SK-N-SH (cell line): Measurements from ENCODE around the gene TBC1D17. TPM values are rescaled to one million over a fixed set of nuclear protein-coding genes. Genes with fewer than 3 reads are reported as not detected.

Experiments used
- CTCF ChIA-PET: fragments of 300-600, 350-600 bp; formaldehyde crosslinking; extraction: SDS; loops from one replicate; lab custom pipeline; 2021; lab: Yijun Ruan, JAX
- POLR2A ChIA-PET: fragments of 350-600 bp; sonication (Branson Sonifier 250); formaldehyde crosslinking; extraction: SDS; loops from one replicate; lab custom pipeline; 2020; ENCODE audit warnings: antibody characterized with exemption, inconsistent platforms; lab: Yijun Ruan, JAX
- DNase-seq: peaks from one replicate; pipeline ENCODE4 v3.0.0; 2012
- H2AFZ ChIP-seq: fragments of 200-600 bp; sonication (generic); 2 replicates; pipeline ENCODE4 v1.8.1; 2016; ENCODE audit warnings: antibody characterized with exemption, mild to moderate bottlenecking, low read depth
- H3F3A ChIP-seq: fragments of 200-600 bp; sonication (generic); replicated peaks from 2 replicates; pipeline ENCODE3; 2016; ENCODE audit warnings: antibody characterized with exemption, mild to moderate bottlenecking; ENCODE audit not compliant: insufficient read depth
- H3K27ac ChIP-seq, 2 experiments: fragments of 200-500 bp in 1 of 2; fragments of 200-600 bp in 1 of 2; sonication (Bioruptor generic) in 1 of 2; sonication (generic), shearing (Covaris generic) in 1 of 2; 2 replicates each; pipeline versions ENCODE4 v1.5.1 to v1.6.1; 2014 to 2016; ENCODE audit warnings: low read depth in 2 of 2, inconsistent platforms in 1 of 2, low read length in 1 of 2, mild to moderate bottlenecking in 1 of 2, mixed read lengths in 1 of 2
- H3K27me3 ChIP-seq: fragments of 200-600 bp; sonication (generic), shearing (Covaris generic); 2 replicates; pipeline ENCODE4 v1.6.1; 2016; ENCODE audit warnings: mixed run types; ENCODE audit not compliant: insufficient read depth
- H3K36me3 ChIP-seq, 2 experiments: fragments of 200-500 bp in 1 of 2; fragments of 200-600 bp in 1 of 2; sonication (Bioruptor generic) in 1 of 2; sonication (generic) in 1 of 2; replicated peaks in 1 of 2; 2 replicates each; pipeline versions ENCODE3 to v1.5.1; 2014 to 2016; ENCODE audit warnings: low read length in 1 of 2, mild to moderate bottlenecking in 1 of 2; ENCODE audit not compliant: insufficient read depth in 2 of 2, control insufficient read depth in 1 of 2
- H3K4me1 ChIP-seq, 2 experiments: fragments of 200-500 bp in 1 of 2; fragments of 200-600 bp in 1 of 2; sonication (Bioruptor generic) in 1 of 2; sonication (generic), shearing (Covaris generic) in 1 of 2; 2 replicates each; pipeline versions ENCODE4 v1.5.1 to v1.6.1; 2014 to 2016; ENCODE audit warnings: low read depth in 1 of 2, low read length in 1 of 2, mixed run types in 1 of 2; ENCODE audit not compliant: insufficient read depth in 2 of 2, control insufficient read depth in 1 of 2
- H3K4me2 ChIP-seq: fragments of 200-600 bp; sonication (generic), shearing (Covaris generic); 2 replicates; pipeline ENCODE4 v1.6.1; 2017; ENCODE audit warnings: mixed run types
- H3K4me3 ChIP-seq, 2 experiments: fragments of 200-500 bp in 1 of 2; fragments of 200-600 bp in 1 of 2; sonication (Bioruptor generic) in 1 of 2; sonication (generic), shearing (Covaris generic) in 1 of 2; 2 replicates each; pipeline versions ENCODE4 v1.5.1 to v1.8.1; 2014 to 2016; ENCODE audit warnings: low read depth in 2 of 2, inconsistent platforms in 1 of 2, low read length in 1 of 2, mild to moderate bottlenecking in 1 of 2, mixed read lengths in 1 of 2, moderate library complexity in 1 of 2
- H3K79me2 ChIP-seq: fragments of 200-600 bp; sonication (generic); 2 replicates; pipeline ENCODE4 v1.8.1; 2017; ENCODE audit warnings: mild to moderate bottlenecking; ENCODE audit not compliant: insufficient read depth
- H3K9ac ChIP-seq: fragments of 200-600 bp; sonication (generic); 2 replicates; pipeline ENCODE4 v1.6.1; 2017; ENCODE audit warnings: mixed run types
- H3K9me2 ChIP-seq: fragments of 200-600 bp; sonication (generic); 2 replicates; pipeline ENCODE4 v1.6.1; 2017; ENCODE audit warnings: mixed run types
- H3K9me3 ChIP-seq: fragments of 200-600 bp; sonication (generic); 2 replicates; pipeline ENCODE4 v1.6.1; 2017; ENCODE audit warnings: mixed run types, mild to moderate bottlenecking, moderate library complexity
- H4K20me1 ChIP-seq: fragments of 200-600 bp; sonication (generic); 2 replicates; pipeline ENCODE4 v1.6.1; 2017; ENCODE audit warnings: mild to moderate bottlenecking, mixed run types; ENCODE audit not compliant: insufficient read depth
- EZH2phosphoT487 ChIP-seq: fragments of 200-600 bp; sonication (generic); IDR thresholded peaks from 2 replicates; pipeline ENCODE4 v1.6.1; 2017; ENCODE audit warnings: low read depth, mixed run types, mild to moderate bottlenecking, antibody characterized with exemption, moderate library complexity, borderline replicate concordance
- FOXJ3 ChIP-seq: sonication (generic); formaldehyde crosslinking; IDR thresholded peaks from 2 replicates; pipeline ENCODE4 v1.5.1; 2020; ENCODE audit warnings: mild to moderate bottlenecking, missing genetic modification reagents
- GABPA ChIP-seq: IDR thresholded peaks from 2 replicates; pipeline ENCODE4 v1.4.0; 2012; ENCODE audit warnings: low read depth, mild to moderate bottlenecking
- GATA2 ChIP-seq: sonication (generic); formaldehyde crosslinking; IDR thresholded peaks from 2 replicates; pipeline ENCODE4 v1.5.0; 2020; ENCODE audit warnings: mild to moderate bottlenecking, missing genetic modification reagents
- IRF3 ChIP-seq: fragments of 150-350 bp; IDR thresholded peaks from 2 replicates; pipeline ENCODE4 v1.6.1; 2016; ENCODE audit warnings: mild to moderate bottlenecking, low read depth, low read length
- JUND ChIP-seq: IDR thresholded peaks from 2 replicates; pipeline ENCODE4 v1.4.0; 2012
- MXI1 ChIP-seq: IDR thresholded peaks from 2 replicates; pipeline ENCODE4 v1.6.1; 2012; ENCODE audit warnings: mild to moderate bottlenecking, low read depth, low read length, improper control_type of control experiment
- NFIC ChIP-seq: IDR thresholded peaks from 2 replicates; pipeline ENCODE4 v1.4.0; 2012; ENCODE audit warnings: borderline replicate concordance
- PBX3 ChIP-seq: IDR thresholded peaks from 2 replicates; pipeline ENCODE4; 2012
- POLR2AphosphoS5 ChIP-seq: IDR thresholded peaks from 2 replicates; pipeline ENCODE4 v1.6.1; 2012; ENCODE audit warnings: low read depth, low read length
- RCOR1 ChIP-seq: fragments of 150-350 bp; IDR thresholded peaks from 2 replicates; pipeline ENCODE4 v1.6.1; 2017; ENCODE audit warnings: antibody characterized with exemption, low read length
- REST ChIP-seq: IDR thresholded peaks from 2 replicates; pipeline ENCODE4 v1.6.1; 2012; ENCODE audit warnings: mild to moderate bottlenecking, low read depth, low read length, moderate library complexity
- SIN3A ChIP-seq: IDR thresholded peaks from 2 replicates; pipeline ENCODE4 v1.6.1; 2012; ENCODE audit warnings: low read depth, mild to moderate bottlenecking, low read length, moderate library complexity, borderline replicate concordance
- SMC3 ChIP-seq: IDR thresholded peaks from 2 replicates; pipeline ENCODE4 v1.6.1; 2012; ENCODE audit warnings: low read depth, low read length, improper control_type of control experiment
- TAF1 ChIP-seq: IDR thresholded peaks from 2 replicates; pipeline ENCODE4 v1.6.1; 2012; ENCODE audit warnings: low read depth, mild to moderate bottlenecking, low read length, moderate library complexity, borderline replicate concordance
- TCF12 ChIP-seq: IDR thresholded peaks from 2 replicates; pipeline ENCODE4 v1.4.0; 2012
- TEAD4 ChIP-seq: IDR thresholded peaks from 2 replicates; pipeline ENCODE4 v1.4.0; 2012; ENCODE audit warnings: mild to moderate bottlenecking, borderline replicate concordance; ENCODE audit not compliant: insufficient read depth
- USF1 ChIP-seq: IDR thresholded peaks from 2 replicates; pipeline ENCODE4 v1.4.0; 2012; ENCODE audit warnings: low read depth, borderline replicate concordance
- YY1 ChIP-seq: IDR thresholded peaks from 2 replicates; pipeline ENCODE4 v1.4.0; 2012; ENCODE audit warnings: low read depth, mild to moderate bottlenecking
- ZBTB33 ChIP-seq: IDR thresholded peaks from 2 replicates; pipeline ENCODE4 v1.4.0; 2012; ENCODE audit warnings: low read depth, borderline replicate concordance
- WGBS: methylation state at CpG from one replicate; pipeline ENCODE4 v1.1.6; 2017; ENCODE audit warnings: low lambda C conversion rate; 5-methylcytosine and 5-hydroxymethylcytosine counted together
- polyA plus RNA-seq, 3 experiments: library from polyadenylated mRNA; depleted of rRNA; stranded (reverse); fragments of >200 nt; gene quantifications; 2 replicates each; pipeline ENCODE4 v1.2.3, GENCODE V29; 2012

Gene TBC1D17
- polyA plus RNA-seq, 1 of the 3 experiments (the other 2 are of a cell fraction): 28.3 TPM

GRCh38 chr19:49932041-49932451 is 54.5 kb downstream of the TBC1D17 start:
- no peak overlapping the region for H3K4me3 ChIP-seq
- H3K4me2 ChIP-seq: no peak overlapping the region
- POLR2A ChIA-PET: no interaction called here
- 0 out of 2 replicates have a peak, but pooled peaks cover 4% of the 10 kb centered on the region for H4K20me1 ChIP-seq
- peaks cover 7 to 10% of the 10 kb centered on the region in 2 experiments; a peak in 2 of 4 replicates for H3K4me1 ChIP-seq
- peaks cover 3 to 19% of the 10 kb centered on the region in 2 experiments for H3K36me3 ChIP-seq
- H3K79me2 ChIP-seq: peaks cover 23% of the 10 kb centered on the region
- TF ChIP-seq EZH2phosphoT487: no peak
- TF ChIP-seq NFIC: no peak
- TF ChIP-seq RCOR1: no peak
- no peak for TF ChIP-seq PBX3
- no peak for TF ChIP-seq ZBTB33
- no peak for TF ChIP-seq GABPA
- no peak for TF ChIP-seq TAF1
- no peak for TF ChIP-seq USF1
- TF ChIP-seq YY1: no peak
- TF ChIP-seq, all 33 proteins: peak for 0
- H3K9me3 ChIP-seq: no peaks in the 10 kb centered on the region
- WGBS: 97% methylated on average over 5 of the region's 5 CpGs
- no peak for DNase-seq
- peaks cover 18% of the 10 kb centered on the region for H3F3A ChIP-seq
- no peaks in the 10 kb centered on the region for H3K27me3 ChIP-seq
- H3K27ac ChIP-seq: no peak overlapping the region
- CTCF ChIA-PET: no interaction called here
- no peaks in the 10 kb centered on the region for H3K9me2 ChIP-seq
- H2AFZ ChIP-seq: no peak overlapping the region
- H3K9ac ChIP-seq: no peak overlapping the region

- ChIA-PET CTCF (interaction anchor here (1.0 kb wide), 1 partner anchor 52 kb away, joined by 3 read pairs; no protein-coding TSS in a partner anchor), POLR2A (no interaction called here)
- Histone ChIP-seq H4K20me1 (no peaks in the 10 kb centered on the region), H3K9me2 (no peaks in the 10 kb centered on the region), H3K4me3 (no peak overlapping the region), H3K79me2 (peaks cover 16% of the 10 kb centered on the region), H3K27ac (no peak overlapping the region), H3F3A (peaks cover 19% of the 10 kb centered on the region), H3K4me2 (no peak overlapping the region), H2AFZ (no peak overlapping the region), H3K9ac (no peak overlapping the region), H3K4me1 (peaks cover under 1 to 5% of the 10 kb centered on the region in 2 experiments; a peak in 2 of 4 replicates), H3K36me3 (peaks cover 0 to 12% of the 10 kb centered on the region in 2 experiments), H3K9me3 (no peaks in the 10 kb centered on the region), H3K27me3 (no peaks in the 10 kb centered on the region)
- 93% methylated on average over 25 of the region's 25 CpGs for WGBS
- no peak for DNase-seq
- TF ChIP-seq NFIC (no peak), REST (no peak), JUND (no peak), TCF12 (no peak), FOXJ3 (CRISPR knock-in tag) (no peak), TEAD4 (no peak), EZH2phosphoT487 (no peak), IRF3 (no peak), GATA2 (CRISPR knock-in tag) (no peak), SMC3 (no peak), SIN3A (no peak), POLR2AphosphoS5 (no peak), MXI1 (no peak)
Observed at GRCh38 chr19:49932731-49933131, 55.2 kb downstream of the TBC1D17 start.
